PC-9 (cell line): ENCODE data around the gene APMAP.

Experiments
- CTCF ChIP-seq: fragments of 200-600 bp; sonication (generic); conservative IDR thresholded peaks from 2 replicates; pipeline ENCODE4 v1.6.1; 2017; ENCODE audit warnings: mixed run types, antibody characterized with exemption, mild to moderate bottlenecking, moderate library complexity
- EZH2 ChIP-seq: fragments of 200-600 bp; sonication (generic); IDR thresholded peaks from 2 replicates; pipeline ENCODE4 v1.8.0; 2017; ENCODE audit warnings: antibody characterized with exemption, low read depth

- no peak for TF ChIP-seq CTCF
- TF ChIP-seq EZH2 = no peak
These were observed 19.3 kb upstream of the APMAP start for GRCh38 chr20:25011831-25012241.
